UCSD-AML1 (cell line): ENCODE results near the gene UBR3.
"Not testable (repeated sequence)": the region's sequence is repeated elsewhere in the genome, so short reads cannot be mapped to it uniquely, and the experiment has no call there.

Experiments
- DNase-seq: peaks from one replicate; lab custom pipeline; 2025; ENCODE audit not compliant: unreplicated experiment; lab: John Stamatoyannopoulos, UW

UBR3 gene

GRCh38 chr2:170098626-170099312, 271.5 kb downstream of the UBR3 start:
- DNase-seq: no peak

DNA sequence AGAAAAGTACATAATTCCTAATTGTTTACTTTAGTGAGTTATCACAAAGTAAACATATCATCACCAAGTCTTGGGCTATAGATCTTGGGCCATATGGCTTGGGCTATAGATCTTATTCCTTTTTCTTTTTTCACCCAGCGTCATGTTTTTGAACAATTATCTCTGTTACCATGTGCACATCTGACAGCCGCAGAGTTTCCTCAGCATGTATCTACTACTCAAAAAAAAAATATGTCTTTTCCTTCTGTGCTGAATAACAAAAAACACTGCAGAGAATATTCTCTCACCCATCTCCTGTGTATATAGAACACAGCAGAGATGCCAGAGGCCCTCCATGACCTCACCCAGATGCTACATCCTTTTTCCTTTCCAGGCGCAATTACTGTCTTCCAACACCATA, 274.5 kb downstream of the UBR3 start:
- no peak for DNase-seq

GRCh38 chr2:170106102-170106840, 279.0 kb downstream of the UBR3 start:
- DNase-seq: no peak

- DNase-seq: no peak
These were observed 286.1 kb downstream of the UBR3 start for GRCh38 chr2:170113168-170113894.

GRCh38 chr2:170115501-170116229, 288.4 kb downstream of the UBR3 start:
- no peak for DNase-seq

DNA sequence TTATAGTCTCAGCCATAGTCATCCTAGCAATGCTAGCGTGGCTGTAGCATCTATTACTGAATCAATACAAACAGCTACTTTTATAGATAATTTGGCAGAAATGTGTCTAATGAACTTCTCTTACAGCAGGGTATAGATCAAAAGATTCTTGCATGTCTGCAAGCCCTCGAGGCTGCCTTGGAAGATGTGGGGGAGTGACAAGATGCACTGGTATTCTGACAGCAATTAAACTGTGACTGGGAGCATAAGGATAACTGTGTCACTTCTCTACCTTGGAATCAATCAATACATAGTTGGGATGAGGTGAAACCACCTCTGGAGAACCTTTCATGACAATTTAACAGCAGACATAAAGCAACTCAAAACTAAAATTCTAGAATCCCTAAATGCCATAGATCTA, 291.4 kb downstream of the UBR3 start:
- no peak for DNase-seq

DNA sequence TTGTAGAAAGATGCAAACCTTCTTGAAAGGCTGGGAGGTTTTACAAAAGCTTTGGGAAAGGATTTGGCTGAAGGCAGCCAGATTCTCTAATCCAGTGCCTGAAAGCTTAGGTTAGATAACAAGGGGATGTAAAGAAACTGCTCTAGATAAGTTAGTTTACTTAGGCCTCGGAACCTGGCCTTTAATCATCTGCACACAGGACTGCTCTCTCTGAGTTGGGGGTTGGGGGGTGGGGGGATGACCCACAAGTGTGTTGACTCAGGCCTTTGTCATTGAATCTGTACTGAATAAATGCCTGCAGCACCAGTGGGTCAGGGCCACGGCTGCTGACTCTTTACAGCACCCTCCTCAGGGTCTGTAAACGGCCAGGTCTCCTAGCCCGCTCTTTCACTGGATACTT, 292.1 kb downstream of the UBR3 start:
- not testable (repeated sequence) for DNase-seq

DNA sequence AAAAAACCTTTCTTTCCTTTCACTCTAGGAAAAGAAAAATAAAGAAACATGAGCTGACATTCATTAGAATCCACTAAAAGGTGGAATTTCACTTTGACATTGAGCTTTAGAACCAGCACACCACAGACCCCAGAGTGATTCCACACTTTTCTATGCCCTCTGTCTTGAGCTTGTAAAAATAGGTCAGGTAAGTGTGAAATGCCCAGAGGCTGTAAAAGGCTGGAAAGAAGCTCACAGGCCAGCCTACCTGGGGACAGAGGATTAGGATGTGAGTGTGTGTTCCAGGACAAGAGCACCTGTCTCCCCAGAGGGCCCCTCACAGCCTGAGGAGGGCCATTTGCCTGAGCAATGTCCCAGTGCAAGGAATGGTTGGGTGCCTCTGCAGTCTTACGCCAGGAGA, 294.4 kb downstream of the UBR3 start:
- no peak for DNase-seq

GRCh38 chr2:170122883-170123547, 295.8 kb downstream of the UBR3 start:
- no peak for DNase-seq

DNA sequence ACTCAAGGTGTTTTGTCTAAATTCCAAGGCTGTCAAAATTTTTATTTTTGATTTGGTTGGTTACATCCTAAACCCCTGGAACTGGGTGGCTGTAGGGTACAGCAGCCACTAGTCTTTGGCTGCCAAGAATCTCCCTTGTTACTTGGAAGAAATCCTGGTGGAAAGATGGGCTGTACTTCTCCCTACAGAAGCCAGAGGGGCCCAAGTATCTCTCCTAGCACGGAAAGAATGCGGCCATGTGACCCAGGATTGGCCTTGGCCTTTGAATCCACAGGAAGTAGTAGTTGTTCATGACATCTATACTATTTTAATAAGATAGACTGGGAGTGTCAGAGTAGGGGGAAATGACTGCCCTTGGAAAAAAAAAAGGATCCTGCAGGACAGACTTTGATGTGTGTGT, 296.3 kb downstream of the UBR3 start:
- no peak for DNase-seq

DNA sequence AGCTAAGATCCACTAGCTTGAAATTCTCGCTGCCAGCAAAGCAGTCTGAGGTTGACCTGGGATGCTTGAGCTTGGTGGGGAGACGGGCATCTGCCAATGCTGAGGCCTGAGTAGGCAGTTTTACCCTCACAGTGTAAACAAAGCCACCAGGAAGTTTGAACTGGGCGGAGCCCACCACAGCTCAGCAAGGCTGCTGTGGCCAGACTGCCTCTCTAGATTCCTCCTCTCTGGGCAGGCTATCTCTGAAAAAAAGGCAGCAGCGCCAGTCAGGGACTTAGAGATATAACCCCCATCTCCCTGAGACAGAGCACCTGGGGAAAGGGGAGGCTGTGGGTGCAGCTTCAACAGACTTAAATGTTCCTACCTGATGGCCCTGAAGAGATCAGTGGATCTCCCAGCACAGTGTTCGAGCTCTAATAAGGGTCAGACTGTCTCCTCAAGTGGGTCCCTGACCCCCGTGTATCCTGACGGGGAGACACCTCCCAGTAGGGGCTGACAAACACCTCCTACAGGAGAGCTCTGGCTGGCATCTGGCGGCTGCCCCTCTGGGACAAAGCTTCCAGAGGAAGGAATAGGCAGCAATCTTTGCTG, 299.0 kb downstream of the UBR3 start:
- not testable (repeated sequence) for DNase-seq
